OCI-LY3 (cell line): ENCODE measurements around the gene ZNF384.

ENCODE experiments used
- EZH2phosphoT487 ChIP-seq: fragments of 200-600 bp; shearing (Covaris generic); IDR thresholded peaks from 2 replicates; pipeline ENCODE4 v1.6.1; 2018; ENCODE audit warnings: antibody characterized with exemption, mixed run types, low read depth
- TF ChIP-seq, protein P1 (sequence below): fragments of 200-600, 300-600 bp; sonication (generic); IDR thresholded peaks from 2 replicates; pipeline ENCODE4 v1.5.1; 2014; ENCODE audit warnings: antibody characterized with exemption, low read length, low read depth

DNA sequence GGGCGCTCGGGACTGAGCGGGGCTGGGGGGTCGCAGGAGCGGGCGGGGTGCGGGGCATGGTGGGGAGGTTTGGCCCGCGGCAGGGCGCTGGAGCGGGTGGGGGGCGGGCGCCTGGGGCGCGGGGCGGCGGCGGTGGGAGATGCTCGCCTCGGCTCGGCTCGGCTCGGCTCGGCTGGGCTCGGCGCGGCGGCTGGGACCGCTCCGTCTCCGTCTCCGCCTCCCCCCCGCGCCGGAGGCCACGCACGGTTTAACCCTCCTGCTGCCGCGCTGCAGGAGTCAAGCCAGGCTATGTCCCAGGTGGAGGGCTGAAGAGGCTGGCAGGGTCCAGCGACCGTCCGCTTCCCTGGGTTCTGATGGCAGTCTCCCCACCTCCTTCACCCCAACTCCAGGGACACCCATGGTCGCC lies 11.5 kb upstream of the ZNF384 start, which contains the start of gene PIANP:
- TF ChIP-seq, protein P1, sequence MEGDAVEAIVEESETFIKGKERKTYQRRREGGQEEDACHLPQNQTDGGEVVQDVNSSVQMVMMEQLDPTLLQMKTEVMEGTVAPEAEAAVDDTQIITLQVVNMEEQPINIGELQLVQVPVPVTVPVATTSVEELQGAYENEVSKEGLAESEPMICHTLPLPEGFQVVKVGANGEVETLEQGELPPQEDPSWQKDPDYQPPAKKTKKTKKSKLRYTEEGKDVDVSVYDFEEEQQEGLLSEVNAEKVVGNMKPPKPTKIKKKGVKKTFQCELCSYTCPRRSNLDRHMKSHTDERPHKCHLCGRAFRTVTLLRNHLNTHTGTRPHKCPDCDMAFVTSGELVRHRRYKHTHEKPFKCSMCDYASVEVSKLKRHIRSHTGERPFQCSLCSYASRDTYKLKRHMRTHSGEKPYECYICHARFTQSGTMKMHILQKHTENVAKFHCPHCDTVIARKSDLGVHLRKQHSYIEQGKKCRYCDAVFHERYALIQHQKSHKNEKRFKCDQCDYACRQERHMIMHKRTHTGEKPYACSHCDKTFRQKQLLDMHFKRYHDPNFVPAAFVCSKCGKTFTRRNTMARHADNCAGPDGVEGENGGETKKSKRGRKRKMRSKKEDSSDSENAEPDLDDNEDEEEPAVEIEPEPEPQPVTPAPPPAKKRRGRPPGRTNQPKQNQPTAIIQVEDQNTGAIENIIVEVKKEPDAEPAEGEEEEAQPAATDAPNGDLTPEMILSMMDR: no peak
- no peak for TF ChIP-seq EZH2phosphoT487
